ENCODE results near the gene PLAA.
A peak's percentile ranks its signal among the peaks of the same experiment; 100 is the strongest.

Gene PLAA

GRCh38 chr9:26946753-26947727 is at the start of gene PLAA:
PLAA (minus strand) TSS chr9:26947242; CDS start chr9:26947045, 197 bp downstream.
- DNase-seq = peak; percentile 100

- no peak for DNase-seq
These were observed 48.8 kb upstream of the PLAA start for GRCh38 chr9:26995810-26996209.

DNA sequence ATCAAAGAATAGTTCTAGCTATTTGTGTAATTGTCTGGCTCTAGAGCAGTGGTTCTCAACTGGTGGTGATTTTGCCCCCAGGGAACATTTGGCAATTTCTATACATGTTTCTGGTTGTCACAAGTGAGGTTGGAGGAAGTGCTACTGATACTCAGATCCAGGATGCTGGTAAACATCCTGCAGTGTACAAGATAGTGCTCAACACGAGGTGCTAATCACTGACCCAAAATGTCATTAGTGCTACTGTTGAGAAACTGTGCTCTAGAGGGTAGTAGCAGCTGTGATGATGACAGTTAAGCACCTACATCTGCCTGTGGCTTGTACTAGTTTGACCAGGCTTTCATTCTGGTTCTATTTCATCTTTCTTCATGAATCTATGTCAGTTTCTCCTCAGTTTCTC is 36.3 kb upstream of the PLAA start:
- no peak for DNase-seq

DNA sequence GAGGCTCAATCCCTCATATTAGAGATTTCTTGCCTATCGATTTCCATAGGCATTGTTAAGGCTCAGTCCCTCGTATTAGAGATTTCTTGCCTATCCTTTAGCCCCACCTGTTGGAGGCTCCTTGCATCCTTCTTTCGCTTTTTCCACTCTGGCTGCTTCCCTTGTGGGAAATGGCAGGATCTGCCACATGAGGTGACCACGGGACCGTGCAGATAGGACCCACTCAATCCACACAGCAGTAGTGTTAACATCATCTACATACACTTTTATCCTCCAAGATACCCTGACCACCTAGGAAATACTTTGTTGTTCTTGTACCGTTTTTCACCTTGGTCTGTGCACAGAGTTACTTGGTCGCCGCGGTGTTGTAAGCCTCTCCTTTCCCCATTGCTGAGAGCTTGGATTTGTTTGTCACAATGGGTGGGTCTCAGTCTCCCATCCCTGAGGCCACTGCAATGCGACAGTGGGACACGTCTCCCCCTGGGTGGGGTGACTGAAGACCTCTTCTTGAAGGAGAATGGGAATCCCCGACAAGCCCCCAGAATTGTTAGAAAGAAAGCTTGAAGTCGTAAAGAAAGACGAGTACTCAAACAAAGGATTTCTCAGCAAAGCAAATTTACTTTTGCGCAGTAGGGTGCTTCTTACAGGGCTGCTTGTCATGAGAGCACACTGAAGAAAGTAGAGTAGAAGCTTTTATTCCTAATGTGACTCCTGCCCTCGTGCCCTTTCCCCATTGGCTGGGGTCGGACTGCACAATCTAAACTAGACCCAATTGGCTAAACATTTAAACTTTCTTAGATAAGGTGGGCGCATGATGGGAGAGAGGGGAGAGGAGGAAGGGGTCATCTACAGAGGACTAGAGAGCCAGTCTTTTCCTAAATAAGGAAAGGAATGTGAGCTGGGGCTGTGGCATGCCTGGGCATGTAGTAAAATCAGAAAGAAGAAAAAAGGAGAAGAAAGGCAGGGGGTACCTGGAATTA is 29.0 kb upstream of the PLAA start:
- no peak for DNase-seq

DNA sequence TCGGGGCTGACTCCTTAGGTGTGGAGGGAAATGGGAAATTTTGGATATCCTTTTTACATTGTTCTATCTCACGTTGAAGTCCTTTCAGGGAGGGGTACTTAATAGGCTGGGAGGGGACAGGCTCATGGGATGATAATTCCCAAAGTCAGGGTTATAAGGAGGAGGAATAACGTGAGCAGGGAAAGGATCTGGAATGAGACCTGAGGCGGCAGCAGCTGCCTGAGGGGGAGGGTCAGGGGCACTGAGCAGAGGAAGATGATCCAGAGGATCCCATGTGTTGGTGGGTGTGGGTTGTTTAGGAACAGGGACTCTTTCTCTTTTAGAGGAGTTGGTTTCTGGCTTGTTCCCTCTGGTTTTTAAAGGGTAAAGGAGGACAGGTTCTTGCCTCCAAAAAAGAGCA is 27.9 kb upstream of the PLAA start:
- no peak for DNase-seq

- no peak for DNase-seq
These were observed 26.9 kb upstream of the PLAA start for GRCh38 chr9:26973989-26974388.

DNA sequence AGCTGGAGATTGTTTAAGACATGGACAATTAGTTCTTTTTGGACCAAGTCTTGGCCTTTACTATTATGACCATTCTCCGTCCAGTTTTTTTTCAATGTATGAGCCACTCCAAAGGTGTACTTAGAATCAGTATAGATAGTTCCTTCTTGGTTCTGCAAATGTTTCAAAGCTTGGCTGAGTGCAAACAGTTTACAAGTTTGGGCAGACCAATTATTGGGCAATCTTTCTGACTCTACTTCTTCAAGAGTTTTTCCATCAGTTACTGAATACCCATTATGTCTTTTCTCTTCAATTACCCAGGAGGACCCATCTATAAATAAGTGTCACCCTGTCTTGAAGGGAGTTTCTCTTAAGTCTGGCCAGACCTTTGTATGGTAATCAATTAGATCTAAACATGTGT is 24.7 kb upstream of the PLAA start:
- no peak for DNase-seq

- DNase-seq = no peak
These were observed 9.8 kb upstream of the PLAA start for GRCh38 chr9:26956860-26957233.

- DNase-seq = peak; percentile 96
These were observed 9.1 kb upstream of the PLAA start, which contains the start of gene IFT74 for GRCh38 chr9:26955921-26956859. IFT74 (plus strand) TSS chr9:26956412; CDS start chr9:26961968, 5,556 bp downstream.

- DNase-seq = peak; percentile 9
These were observed 8.3 kb upstream of the PLAA start for GRCh38 chr9:26955222-26955903.

DNA sequence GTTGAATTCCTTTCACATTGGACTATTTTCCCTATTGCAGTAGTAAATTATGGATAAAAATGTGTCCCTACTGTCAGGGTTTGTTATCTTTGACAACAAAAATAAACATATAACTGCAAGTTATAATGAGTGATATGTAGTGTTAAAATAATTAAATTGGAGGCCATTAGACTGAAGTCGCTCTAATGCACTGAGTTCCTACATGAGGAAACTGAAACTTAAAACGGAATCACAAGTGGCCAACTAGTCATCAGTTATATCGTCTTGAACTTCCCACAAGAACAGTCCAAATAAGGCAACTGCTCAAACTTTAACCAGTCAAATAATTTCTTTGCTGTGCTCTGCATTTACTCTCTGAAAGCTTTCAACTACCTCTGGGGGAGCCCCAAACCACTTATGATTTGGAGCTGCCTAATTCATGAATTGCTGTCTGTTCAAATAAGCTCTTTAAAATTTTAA is 7.0 kb upstream of the PLAA start:
- no peak for DNase-seq

DNA sequence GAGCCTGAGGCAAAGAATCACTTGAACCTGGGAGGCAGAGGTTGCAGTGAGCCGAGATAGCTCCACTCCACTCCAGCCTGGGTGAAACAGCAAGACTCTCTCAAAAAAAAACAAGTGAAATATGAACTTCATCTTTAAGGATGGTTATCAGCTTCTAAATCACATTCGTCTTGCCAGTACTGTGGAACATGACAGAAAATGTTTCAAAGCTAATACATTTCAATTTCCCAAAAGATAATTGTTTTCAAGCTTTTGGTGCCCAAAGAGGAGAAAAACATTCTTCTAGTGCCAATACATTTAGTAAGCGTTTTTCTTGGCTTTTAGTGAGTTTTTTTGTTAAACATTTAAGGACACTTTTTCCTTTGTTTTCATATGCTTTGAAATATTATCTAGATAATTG is 4.8 kb upstream of the PLAA start:
- DNase-seq = no peak

GRCh38 chr9:26950521-26950920 is 3.5 kb upstream of the PLAA start:
- DNase-seq = no peak

DNA sequence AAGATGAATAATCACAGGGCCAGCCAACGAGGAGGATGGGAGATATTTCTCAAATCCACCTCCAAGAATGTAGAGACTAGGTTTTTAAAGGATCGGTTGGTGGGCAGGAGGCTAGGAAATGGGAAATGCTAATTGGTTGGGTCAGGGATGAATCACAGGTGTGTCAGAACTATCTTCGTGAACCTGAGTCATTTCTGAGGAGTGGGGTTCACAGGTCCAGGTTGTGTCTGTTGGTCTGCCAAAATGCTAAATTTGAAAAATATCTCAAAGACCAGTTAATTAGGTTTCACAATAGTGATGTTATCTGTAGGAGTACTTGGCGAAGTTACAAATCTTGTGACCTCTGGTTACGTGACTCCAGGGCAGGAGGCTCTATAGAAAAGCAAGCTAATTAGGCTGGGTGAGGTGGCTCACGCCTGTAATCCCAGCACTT is 2.6 kb upstream of the PLAA start:
- DNase-seq = no peak

DNA sequence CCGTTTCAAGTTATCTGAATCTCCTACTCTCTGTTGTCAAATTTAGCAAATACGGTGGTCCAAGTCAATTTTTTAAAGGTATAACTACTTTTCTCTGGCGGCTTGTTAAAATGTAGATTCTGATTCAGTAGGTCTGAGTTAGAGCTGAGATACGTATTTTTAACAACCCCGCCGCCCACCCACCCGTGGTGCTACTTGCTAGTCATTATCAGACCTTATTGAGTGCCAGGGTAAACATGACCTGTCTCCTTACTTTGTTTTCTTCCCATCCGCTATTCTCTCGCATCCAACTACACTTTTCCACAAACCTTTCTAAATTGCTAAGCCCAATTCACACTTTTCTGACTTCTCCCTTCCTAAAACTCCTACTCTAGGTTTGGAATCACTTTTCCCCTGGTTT is 694 bp upstream of the PLAA start:
- no peak for DNase-seq

DNA sequence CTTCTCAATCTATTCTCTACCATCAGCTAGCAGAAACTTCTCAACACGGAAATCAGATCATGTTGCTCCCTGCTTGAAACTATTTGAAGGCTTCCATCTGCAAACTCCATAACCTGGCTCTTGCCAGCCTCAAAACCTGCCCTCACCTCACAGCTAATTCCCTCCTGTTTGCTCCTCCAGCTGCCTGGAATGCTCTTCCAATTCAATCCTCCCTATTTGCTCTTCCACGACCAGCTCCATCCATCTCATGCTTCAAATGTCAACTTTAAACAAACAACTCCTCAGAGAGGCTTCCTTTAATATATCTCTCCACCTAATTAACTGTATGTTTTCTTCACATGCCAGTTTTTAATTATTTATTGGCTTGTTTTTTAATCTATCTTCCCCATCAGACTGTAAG is 1.5 kb downstream of the PLAA start:
- DNase-seq = no peak

- no peak for DNase-seq
These were observed 6.3 kb downstream of the PLAA start for GRCh38 chr9:26940779-26941178.

GRCh38 chr9:26939955-26940711 is 6.9 kb downstream of the PLAA start:
- DNase-seq = no peak

GRCh38 chr9:26937816-26938371 is 9.1 kb downstream of the PLAA start:
- DNase-seq = no peak

- no peak for DNase-seq
These were observed 11.2 kb downstream of the PLAA start for GRCh38 chr9:26935847-26936246.
